Lower leg skin (tissue), 3 donors: ENCODE data around the gene GAL3ST1.

ENCODE experiments used
- POLR2A ChIP-seq, 2 donors: fragments of 450-650 bp; IDR thresholded peaks; one replicate each; pipeline ENCODE4 v1.6.1; 2016 to 2017; ENCODE audit warnings: antibody characterized with exemption in 2 of 2, mild to moderate bottlenecking in 1 of 2, moderate library complexity in 1 of 2
- TF ChIP-seq, protein P1 (sequence below), 3 donors: fragments of 450-650 bp; IDR thresholded peaks; one replicate each; pipeline ENCODE4 v1.5.1; 2016; ENCODE audit warnings: antibody characterized with exemption in 3 of 3, mild to moderate bottlenecking in 3 of 3, moderate library complexity in 2 of 3

DNA sequence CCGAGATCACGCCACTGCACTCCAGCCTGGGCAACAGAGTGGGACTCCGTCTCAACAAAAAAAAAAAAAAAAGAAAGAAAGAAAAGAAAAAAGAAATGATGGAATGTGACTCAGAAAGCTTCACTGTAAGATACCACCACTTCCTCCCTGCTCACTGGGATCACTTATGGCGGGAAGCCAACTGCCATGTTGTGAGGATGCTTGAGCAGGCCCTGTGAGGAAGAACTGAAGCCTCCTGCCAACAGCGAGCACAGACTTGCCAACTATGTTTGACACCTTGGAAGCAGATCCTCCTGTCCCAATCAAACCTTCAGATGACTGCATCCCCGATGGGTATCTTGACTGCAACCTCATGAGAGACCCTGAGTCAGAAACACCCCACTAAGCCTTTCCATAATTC, 36.2 kb downstream of the GAL3ST1 start:
- TF ChIP-seq, protein P1, sequence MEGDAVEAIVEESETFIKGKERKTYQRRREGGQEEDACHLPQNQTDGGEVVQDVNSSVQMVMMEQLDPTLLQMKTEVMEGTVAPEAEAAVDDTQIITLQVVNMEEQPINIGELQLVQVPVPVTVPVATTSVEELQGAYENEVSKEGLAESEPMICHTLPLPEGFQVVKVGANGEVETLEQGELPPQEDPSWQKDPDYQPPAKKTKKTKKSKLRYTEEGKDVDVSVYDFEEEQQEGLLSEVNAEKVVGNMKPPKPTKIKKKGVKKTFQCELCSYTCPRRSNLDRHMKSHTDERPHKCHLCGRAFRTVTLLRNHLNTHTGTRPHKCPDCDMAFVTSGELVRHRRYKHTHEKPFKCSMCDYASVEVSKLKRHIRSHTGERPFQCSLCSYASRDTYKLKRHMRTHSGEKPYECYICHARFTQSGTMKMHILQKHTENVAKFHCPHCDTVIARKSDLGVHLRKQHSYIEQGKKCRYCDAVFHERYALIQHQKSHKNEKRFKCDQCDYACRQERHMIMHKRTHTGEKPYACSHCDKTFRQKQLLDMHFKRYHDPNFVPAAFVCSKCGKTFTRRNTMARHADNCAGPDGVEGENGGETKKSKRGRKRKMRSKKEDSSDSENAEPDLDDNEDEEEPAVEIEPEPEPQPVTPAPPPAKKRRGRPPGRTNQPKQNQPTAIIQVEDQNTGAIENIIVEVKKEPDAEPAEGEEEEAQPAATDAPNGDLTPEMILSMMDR (IDR thresholded peaks at IDR 0.05), result no peak
- TF ChIP-seq POLR2A (IDR thresholded peaks at IDR 0.05), result no peak
